BJ (cell line): ENCODE data around the gene SMIM11. TPM values are rescaled to one million over a fixed set of nuclear protein-coding genes. Genes with fewer than 3 reads are reported as not detected.
"Not testable (repeated sequence)": the region's sequence is repeated elsewhere in the genome, so short reads cannot be mapped to it uniquely, and the experiment has no call there.

Source experiments
- CTCF ChIA-PET: fragments of 350-600 bp; formaldehyde crosslinking; extraction: SDS; loops from one replicate; lab custom pipeline; 2021; ENCODE audit warnings: antibody characterized with exemption, inconsistent platforms; lab: Yijun Ruan, JAX
- POLR2A ChIA-PET: fragments of 300-600 bp; sonication (Branson Sonifier 250); formaldehyde crosslinking; extraction: SDS; loops from one replicate; lab custom pipeline; 2021; ENCODE audit warnings: antibody characterized with exemption; lab: Charles Lee
- DNase-seq: peaks from one replicate; pipeline ENCODE4 v3.0.0-alpha.2; 2011; ENCODE audit warnings: low read depth
- H3K27me3 ChIP-seq: 2 replicates; pipeline ENCODE4 v1.6.0; 2011; ENCODE audit warnings: low read length; ENCODE audit not compliant: control insufficient read depth, insufficient read depth
- H3K36me3 ChIP-seq: 2 replicates; pipeline ENCODE4 v1.5.1; 2011; ENCODE audit warnings: low read length; ENCODE audit not compliant: control insufficient read depth, insufficient read depth
- H3K4me3 ChIP-seq: 2 replicates; pipeline ENCODE4 v1.5.1; 2011; ENCODE audit warnings: low read depth, mild to moderate bottlenecking, control low read depth, low read length
- polyA minus RNA-seq: library from RNA; depleted of rRNA, polyadenylated mRNA; stranded (reverse); fragments of >200 nt; gene quantifications from 2 replicates; pipeline ENCODE4 v1.2.3, GENCODE V29; 2011; rRNA and poly(A)+ RNA removed
- polyA plus RNA-seq: library from polyadenylated mRNA; depleted of rRNA; stranded (reverse); fragments of >200 nt; gene quantifications from 2 replicates; pipeline ENCODE4 v1.2.3, GENCODE V29; 2011; rRNA removed
- TF ChIP-seq, protein P1 (sequence below): IDR thresholded peaks from 2 replicates; pipeline ENCODE4 v1.5.1; 2011; ENCODE audit warnings: low read depth, mild to moderate bottlenecking, control low read depth, inconsistent platforms, low read length, moderate library complexity; ENCODE audit not compliant: insufficient read depth

The SMIM11 gene
- 8.6 and 10.5 TPM in 2 replicates for polyA plus RNA-seq
- 4.2 and 4.5 TPM in 2 replicates for polyA minus RNA-seq

- POLR2A ChIA-PET, H3K27me3 ChIP-seq, CTCF ChIA-PET, DNase-seq, H3K36me3 ChIP-seq, H3K4me3 ChIP-seq: not testable (repeated sequence)
These were observed at the start of gene SMIM11 for GRCh38 chr21:34374940-34375618. Gene SMIM11, plus strand, starts transcription at chr21:34375507. Its CDS starts 3,998 bp downstream, at chr21:34379505.

GRCh38 chr21:34330055-34330454, 45.3 kb upstream of the SMIM11 start:
- Histone ChIP-seq H3K36me3 (no peaks in the 10 kb centered on the region), H3K4me3 (no peak overlapping the region), H3K27me3 (peaks cover 2% of the 10 kb centered on the region; the same call in 1 of the 2 replicates)
- ChIA-PET POLR2A (no interaction called here), CTCF (no interaction called here)
- DNase-seq: no peak
- TF ChIP-seq, protein P1, sequence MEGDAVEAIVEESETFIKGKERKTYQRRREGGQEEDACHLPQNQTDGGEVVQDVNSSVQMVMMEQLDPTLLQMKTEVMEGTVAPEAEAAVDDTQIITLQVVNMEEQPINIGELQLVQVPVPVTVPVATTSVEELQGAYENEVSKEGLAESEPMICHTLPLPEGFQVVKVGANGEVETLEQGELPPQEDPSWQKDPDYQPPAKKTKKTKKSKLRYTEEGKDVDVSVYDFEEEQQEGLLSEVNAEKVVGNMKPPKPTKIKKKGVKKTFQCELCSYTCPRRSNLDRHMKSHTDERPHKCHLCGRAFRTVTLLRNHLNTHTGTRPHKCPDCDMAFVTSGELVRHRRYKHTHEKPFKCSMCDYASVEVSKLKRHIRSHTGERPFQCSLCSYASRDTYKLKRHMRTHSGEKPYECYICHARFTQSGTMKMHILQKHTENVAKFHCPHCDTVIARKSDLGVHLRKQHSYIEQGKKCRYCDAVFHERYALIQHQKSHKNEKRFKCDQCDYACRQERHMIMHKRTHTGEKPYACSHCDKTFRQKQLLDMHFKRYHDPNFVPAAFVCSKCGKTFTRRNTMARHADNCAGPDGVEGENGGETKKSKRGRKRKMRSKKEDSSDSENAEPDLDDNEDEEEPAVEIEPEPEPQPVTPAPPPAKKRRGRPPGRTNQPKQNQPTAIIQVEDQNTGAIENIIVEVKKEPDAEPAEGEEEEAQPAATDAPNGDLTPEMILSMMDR: no peak

- Histone ChIP-seq H3K27me3 (no peaks in the 10 kb centered on the region), H3K36me3 (no peaks in the 10 kb centered on the region), H3K4me3 (no peak overlapping the region)
- TF ChIP-seq, protein P1: no peak
- no peak for DNase-seq
- CTCF ChIA-PET: no interaction called here
- POLR2A ChIA-PET: no interaction called here
These were observed 43.6 kb upstream of the SMIM11 start for GRCh38 chr21:34331726-34332125.

DNA sequence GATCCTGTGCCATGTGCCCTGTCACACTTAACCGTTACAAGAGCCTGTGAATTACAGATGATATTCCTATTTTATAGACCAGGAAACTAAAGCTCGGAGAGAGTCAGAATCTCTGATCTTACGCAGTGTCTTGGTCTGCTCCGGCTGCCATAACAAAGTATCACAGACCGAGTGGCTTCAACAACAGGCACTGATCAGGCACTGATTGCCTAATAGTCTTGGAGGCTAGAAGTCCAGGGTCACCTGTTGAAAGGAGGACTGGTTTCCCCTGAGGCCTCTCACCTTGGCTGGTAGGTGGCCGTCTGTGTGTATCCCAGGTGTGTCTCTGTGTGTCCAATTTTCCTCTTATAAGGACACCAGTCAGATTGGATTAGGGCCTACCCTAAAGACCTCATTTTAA, 43.0 kb upstream of the SMIM11 start:
- Histone ChIP-seq H3K4me3 (no peak overlapping the region), H3K36me3 (no peaks in the 10 kb centered on the region), H3K27me3 (no peaks in the 10 kb centered on the region)
- DNase-seq: no peak
- TF ChIP-seq, protein P1: no peak
- POLR2A ChIA-PET: no interaction called here
- CTCF ChIA-PET: interaction anchor here (0.6 kb wide), 2 partner anchors 130 to 358 kb away, joined by 3 read pairs; no protein-coding TSS in a partner anchor

GRCh38 chr21:34333121-34333739, 42.1 kb upstream of the SMIM11 start:
- CTCF ChIA-PET: interaction anchor here (0.6 to 2.7 kb wide), 6 partner anchors 9 to 410 kb away, joined by 3 to 18 read pairs (median 4); no protein-coding TSS in a partner anchor

More at GRCh38 chr21:34333121-34333739, 42.1 kb upstream of the SMIM11 start:
- POLR2A ChIA-PET: interaction anchor here (0.6 kb wide), 2 partner anchors 401 to 433 kb away, joined by 8 to 13 read pairs; no protein-coding TSS in a partner anchor
- TF ChIP-seq, protein P1: no peak
- H3K36me3 ChIP-seq: no peaks in the 10 kb centered on the region
- H3K27me3 ChIP-seq: no peaks in the 10 kb centered on the region
- DNase-seq: peak; percentile 42
- H3K4me3 ChIP-seq: no peak overlapping the region
